Activated CD8-positive, alpha-beta memory T cell treated with anti-CD3 and anti-CD28 coated beads for 24 hours (primary cell): ENCODE measurements around the gene BTBD19.
A peak's percentile ranks its signal among the peaks of the same experiment; 100 is the strongest.
"Not testable (repeated sequence)": the region's sequence is repeated elsewhere in the genome, so short reads cannot be mapped to it uniquely, and the experiment has no call there.

Experiments
- DNase-seq: peaks from one replicate; pipeline ENCODE4 v3.0.0-alpha.2; 2020

Gene BTBD19

GRCh38 chr1:44829506-44830384 lies 21.4 kb downstream of the BTBD19 start:
- DNase-seq, result no peak

GRCh38 chr1:44830900-44831304 lies 22.6 kb downstream of the BTBD19 start:
- no peak for DNase-seq

GRCh38 chr1:44831516-44831915 lies 23.2 kb downstream of the BTBD19 start:
- DNase-seq, result no peak

DNA sequence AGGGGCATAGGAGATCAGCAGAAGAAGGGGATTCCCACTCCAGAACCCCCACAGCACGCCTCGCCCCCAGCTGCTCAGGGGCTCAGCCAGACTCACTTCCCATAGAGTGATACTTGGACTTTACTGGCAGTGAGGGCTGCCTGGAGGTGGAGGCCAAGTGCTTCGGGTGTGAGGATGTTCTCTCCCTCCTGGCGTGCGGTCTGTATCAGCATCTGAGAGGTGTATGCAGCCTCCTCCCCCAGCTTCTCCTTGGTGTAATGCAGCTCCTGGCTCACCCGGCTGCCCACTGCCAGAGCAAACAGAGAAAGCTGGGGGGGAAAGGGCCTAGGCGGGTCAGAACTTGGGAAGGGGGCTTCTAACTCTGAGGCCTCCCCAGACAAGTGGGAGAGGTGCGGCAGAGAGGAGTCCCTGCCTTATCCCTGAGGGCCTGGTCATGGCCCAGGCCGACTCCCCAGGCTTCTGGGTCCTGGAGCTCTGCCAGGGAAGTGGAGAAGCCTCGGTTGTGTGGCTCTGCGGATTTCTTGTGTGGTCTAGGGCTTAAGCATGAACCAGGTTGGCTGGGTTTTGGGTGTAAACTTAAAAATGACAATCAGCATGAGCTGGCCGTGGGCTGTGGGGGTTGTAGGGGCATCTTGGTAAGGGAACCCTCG lies 23.9 kb downstream of the BTBD19 start:
- no peak for DNase-seq

- DNase-seq, result no peak
Measured at GRCh38 chr1:44834328-44834727, 26.0 kb downstream of the BTBD19 start.

GRCh38 chr1:44835738-44836675 lies 27.7 kb downstream of the BTBD19 start:
- DNase-seq, result peak; percentile 95

GRCh38 chr1:44838294-44838693 lies 30.0 kb downstream of the BTBD19 start:
- not testable (repeated sequence) for DNase-seq

- no peak for DNase-seq
Measured at GRCh38 chr1:44839576-44839975, 31.3 kb downstream of the BTBD19 start.

DNA sequence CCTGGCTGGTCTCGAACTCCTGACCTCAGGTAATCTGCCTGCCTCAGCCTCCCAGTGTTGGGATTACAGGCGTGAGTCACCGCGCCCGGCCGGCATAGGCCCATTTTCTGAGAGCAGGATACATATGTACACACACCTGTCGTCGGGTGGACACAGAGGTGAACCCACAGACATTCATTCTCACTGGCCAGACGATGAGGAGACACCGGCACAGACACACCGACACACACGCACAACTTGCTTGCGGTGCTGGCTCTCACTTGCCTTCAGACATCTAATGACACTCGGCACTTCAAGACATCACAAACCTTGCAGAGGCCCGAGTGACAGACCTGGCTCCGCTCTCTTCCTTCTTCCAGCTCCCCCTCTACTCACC lies 34.2 kb downstream of the BTBD19 start:
- DNase-seq, result no peak

GRCh38 chr1:44842862-44843655 lies 34.7 kb downstream of the BTBD19 start, which contains the start of gene PTCH2:
TSS of gene PTCH2 (minus strand) at chr1:44843253. CDS start at chr1:44842932, 321 bp downstream.
- DNase-seq, result peak; percentile 75

DNA sequence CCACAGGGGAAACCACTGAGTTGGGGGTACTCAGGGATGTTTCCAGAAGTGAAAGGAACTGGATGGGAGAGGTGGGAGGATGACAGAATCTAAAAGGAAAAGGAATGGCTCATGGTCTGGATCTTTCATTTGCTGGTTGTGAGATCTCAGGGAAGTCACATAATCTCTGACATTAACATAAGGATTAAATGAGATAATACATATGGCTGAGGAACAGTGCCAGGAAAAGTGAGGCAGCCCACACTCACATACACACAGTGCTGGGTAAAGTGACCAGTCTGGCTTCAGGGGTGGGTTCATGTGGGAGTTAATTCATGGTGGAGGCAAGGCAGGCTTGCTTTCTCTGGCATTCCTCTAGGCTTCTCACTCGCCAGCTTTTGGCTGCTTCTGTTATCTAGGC lies 38.7 kb downstream of the BTBD19 start:
- DNase-seq, result no peak

DNA sequence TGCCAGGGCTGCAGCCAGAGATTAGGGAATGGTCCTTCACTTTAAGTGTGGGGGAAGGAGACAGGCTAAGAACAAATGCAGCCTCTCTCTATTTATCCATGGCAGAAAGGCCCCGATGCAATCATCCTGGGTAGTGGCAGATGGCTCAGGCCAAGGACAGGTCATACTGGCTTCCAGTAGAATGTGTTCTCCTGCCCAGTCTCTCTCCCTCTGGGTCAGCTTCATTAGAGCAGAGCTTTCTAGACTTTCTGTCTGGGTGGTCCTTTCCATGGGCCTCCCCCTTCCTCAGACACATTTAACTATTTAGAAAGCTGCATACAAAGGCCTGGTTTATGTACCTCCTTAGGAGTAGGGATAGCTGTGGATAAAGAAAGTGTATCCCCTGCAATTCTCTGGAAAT lies 39.5 kb downstream of the BTBD19 start:
- no peak for DNase-seq

- DNase-seq, result no peak
Measured at GRCh38 chr1:44848456-44849181, 40.3 kb downstream of the BTBD19 start.

GRCh38 chr1:44849575-44850132 lies 41.3 kb downstream of the BTBD19 start:
- DNase-seq, result no peak

DNA sequence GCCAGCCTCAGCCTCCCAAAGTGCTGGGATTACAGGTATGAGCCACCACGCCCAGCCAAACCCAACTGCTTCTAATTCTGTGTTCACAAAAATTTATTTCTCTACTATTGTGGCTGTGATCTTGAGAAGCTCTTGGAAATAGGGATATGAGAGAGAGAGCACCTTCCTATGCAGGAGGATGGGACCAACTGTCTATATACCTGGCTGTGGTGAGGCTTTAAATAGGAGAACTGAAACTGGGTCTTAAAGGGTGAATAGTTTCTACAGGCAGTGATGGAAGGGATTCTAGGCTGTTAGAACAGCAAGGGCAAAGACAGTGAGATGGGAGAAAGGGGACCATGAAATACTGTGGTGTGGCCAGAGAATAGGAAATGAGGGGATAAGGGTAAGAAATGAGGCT lies 43.0 kb downstream of the BTBD19 start:
- no peak for DNase-seq

DNA sequence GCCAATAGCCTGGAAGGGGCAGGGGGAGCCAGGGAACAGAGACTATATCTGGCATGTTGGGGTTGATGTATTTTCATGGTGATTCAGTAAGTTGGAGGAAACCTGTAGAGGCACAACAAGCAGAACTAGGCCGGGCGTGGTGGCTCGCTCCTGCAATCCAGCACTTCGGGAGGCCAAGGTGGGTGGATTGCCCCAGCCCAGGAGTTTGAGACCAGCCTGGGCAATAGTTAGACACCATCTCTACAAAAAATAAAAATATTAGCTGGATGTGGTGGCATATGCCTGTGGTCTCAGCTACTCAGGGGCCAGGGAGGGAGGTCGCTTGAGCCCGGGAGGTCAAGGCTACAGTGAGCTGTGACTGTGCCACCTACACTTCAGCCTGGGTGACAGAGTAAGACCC lies 44.9 kb downstream of the BTBD19 start:
- no peak for DNase-seq

- no peak for DNase-seq
Measured at GRCh38 chr1:44854970-44855369, 46.6 kb downstream of the BTBD19 start.

GRCh38 chr1:44855742-44856141 lies 47.4 kb downstream of the BTBD19 start:
- DNase-seq, result no peak

- no peak for DNase-seq
Measured at GRCh38 chr1:44857446-44857845, 49.1 kb downstream of the BTBD19 start.

GRCh38 chr1:44860331-44860730 lies 52.0 kb downstream of the BTBD19 start:
- no peak for DNase-seq

DNA sequence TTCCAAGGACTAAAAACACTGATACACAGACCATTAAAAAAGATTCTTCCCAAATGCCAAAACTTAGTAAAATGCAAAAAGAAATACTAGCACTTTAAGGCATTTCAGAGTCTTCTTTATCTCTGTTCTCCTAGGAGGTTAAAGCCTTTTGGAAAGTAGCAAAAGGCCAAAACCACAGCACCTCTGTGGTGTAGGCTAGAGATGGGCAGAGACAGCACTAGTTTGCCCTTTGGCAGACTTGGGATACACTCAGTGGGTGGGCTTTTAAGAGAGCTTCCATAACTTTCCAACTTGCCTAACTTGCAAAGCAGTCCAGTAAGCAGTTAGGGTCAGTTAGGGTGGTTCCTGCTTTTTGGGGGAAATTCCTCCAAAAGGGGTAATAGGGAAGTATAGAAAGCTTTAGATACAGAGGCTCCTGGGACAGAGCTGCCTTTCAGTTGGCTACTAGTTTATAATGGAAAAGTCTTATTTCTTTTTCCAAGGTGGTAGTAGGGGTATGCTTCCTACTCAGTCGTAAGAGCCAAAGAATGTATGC lies 52.6 kb downstream of the BTBD19 start:
- DNase-seq, result no peak
